ENCODE measurements around the gene SCAPER.
"Not testable (repeated sequence)": the region's sequence is repeated elsewhere in the genome, so short reads cannot be mapped to it uniquely, and the experiment has no call there.

SCAPER gene

DNA sequence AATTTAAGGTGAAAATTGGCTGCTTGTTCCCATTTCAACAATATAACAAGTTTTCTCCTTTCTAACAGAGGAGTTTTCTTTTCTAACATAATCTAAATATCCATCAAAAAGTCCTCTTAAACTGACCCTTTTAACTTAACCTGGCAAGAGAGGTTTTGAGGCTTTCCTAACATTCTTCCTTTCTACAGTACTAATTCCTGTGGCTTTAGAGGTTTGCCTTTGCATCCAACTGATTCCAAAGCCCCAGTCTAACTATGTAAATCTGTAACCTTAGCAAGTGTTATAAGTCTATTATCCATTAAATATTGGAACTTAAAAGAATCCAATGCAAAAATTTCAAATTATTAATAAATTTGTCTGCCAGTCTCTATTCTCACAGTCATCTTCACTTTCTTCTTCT is 434.4 kb downstream of the SCAPER start:
- DNase-seq = no peak

DNA sequence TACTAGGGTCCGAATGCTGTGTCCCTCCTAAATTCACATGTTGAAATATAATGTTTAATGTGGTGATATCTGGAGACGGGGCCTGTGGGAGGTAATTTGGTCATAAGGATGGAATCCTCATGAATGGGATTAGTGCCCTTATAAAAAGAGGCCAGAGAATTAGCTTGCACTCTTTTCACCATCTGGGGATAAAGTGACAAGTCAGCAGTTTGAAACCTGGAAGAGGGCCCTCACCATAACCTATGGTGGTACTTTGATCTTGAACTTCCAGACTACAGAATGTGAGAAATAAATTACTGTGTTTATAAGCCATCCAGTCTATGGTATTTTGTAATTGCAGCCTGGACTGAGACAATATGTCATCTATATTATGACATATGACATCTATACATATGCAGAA is 436.4 kb downstream of the SCAPER start:
- no peak for DNase-seq

DNA sequence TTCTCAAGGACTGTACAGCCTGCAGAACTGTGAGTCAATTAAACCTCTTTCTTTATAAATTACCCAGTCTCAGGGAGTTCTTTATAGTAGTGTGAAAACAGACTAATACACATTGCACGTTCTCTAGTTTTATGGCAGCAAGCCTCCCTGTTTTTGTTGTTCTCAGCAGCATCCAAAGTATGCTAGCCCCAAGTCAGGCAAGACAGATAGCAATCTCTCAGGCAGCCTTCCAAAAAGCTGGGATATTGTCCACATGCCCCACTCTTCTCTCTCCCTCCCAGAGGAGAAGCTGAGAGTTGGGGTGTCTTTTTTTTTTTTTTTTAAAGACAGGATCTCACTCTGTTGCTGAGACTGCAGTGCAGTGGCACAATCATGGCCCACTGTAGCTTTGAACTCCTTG is 438.0 kb downstream of the SCAPER start:
- DNase-seq = no peak

DNA sequence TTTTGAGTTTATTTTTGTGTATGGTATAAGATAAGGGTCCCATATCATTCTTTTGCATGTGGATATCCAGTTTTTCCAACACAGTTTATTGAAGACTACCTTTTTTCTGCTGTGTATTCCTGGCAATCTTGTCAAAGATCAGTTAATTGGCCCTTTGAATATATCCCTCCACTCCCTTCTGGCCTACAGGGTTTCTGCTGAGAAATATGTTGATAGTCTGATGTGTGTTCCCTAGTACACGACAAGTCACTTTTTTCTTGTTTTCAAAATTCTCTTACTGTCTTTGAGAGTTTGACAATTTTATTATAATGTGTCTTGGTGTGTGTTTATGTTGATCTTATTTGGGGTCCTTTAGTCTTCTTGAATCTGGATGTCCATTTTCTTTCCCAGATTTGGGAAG is 439.4 kb downstream of the SCAPER start:
- DNase-seq = no peak

DNA sequence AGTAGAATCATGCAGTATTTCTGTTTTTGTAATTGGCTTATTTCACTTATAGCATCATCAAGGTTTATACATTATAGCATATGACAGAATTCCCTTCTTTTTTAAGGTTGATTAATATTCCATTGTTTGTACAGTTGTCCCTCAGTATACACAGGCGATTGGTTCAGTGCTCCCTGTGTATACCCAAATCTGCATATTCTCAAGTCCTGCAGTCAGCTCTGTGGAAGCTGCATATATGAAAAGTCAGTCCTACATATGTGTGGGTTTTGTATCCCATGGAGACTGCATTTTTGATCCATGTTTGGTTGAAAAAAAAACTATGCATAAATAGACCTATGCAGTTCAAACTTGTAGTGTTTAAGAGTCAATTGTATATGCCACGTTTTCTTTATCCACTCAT is 440.9 kb downstream of the SCAPER start:
- DNase-seq = no peak

DNA sequence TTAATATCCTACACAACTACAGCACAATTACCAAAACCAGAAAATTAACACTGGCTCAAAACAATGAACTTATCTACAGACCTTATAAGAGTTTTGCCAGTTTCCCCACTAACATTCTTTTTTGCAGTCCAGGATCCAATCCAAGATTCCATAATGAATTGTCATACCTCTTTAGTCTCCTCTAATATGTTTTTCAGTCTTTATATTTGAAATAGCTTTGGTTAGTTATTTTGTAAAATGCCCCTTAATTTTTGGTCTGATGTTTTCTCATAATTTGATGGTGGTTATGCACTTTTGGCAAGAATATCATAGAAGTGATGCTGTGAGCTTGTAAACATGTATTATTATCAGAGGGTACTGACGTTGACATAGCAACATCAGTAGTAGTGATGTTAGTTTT is 444.3 kb downstream of the SCAPER start:
- no peak for DNase-seq

DNA sequence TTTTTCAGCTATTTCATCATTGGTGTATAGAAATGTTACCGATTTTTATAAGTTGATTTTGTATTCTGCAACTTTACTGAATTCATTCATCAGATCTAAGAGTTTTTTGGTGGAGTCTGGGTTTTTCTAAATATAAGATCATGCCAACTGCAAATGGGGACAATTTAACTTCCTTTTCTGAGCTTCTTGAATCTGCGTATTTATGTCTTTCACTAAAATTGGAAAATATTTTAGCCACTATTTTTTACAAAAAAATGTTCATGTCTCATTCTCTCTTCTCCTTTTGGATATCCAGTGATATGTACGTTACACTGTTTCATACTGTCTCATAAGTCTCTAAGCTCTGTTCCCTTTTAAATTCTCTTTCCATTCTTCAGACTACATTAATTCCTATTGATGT is 444.8 kb downstream of the SCAPER start:
- no peak for DNase-seq

DNA sequence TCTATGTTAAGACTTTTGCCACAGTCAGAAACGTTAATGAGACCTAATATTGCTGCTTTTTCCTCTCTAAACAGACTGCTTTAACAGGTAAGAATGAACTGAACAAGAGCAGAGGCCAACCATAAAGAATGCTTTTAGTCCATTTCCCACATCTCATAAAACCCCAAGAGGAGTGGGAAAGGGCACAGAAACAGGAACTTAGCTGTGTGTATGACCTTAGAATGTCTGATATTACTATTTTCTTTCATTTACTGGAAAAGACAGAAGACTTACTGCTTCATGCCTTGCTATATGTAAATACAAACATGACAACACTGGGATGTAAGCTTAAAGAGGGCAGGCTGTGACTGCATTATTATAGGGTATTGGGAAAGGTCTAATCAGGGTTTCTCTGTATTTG is 453.6 kb downstream of the SCAPER start:
- no peak for DNase-seq

DNA sequence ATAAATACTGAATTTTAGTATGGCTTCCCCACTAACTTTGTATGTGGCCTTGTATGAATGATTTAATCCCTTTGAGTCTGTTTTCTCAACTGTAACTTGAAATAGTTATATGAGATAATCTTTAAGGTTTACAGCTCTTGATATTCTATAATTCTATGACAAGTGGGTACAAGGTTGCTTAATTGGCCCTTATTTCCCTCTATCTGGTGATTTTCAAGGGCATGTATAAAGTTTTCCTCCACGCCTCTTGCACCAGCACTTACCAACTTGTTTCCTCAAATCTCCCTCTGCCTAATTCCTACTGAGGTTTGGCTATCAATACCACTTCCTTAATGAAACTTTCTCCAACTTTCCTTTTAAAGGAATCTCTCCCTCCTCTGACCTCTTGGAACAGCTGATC is 455.7 kb downstream of the SCAPER start:
- DNase-seq = no peak

DNA sequence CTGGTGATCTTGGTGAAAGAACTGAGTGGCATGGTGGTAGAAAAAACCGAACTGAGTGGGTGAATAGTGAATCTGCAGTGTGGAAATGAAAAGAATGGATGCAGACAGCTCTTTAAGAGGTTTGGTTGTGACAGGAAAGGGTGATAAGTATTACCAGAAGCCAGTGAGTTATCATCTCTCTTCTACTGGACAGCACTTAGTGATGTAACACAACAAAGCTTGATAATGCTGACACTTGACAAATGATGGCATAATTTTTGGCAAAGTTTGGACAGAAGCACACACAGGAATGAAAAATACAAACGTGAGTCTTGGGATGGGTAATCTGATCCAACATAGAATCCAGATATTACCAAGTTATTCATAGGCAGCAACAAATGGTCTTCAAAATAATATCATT is 456.4 kb downstream of the SCAPER start:
- no peak for DNase-seq

DNA sequence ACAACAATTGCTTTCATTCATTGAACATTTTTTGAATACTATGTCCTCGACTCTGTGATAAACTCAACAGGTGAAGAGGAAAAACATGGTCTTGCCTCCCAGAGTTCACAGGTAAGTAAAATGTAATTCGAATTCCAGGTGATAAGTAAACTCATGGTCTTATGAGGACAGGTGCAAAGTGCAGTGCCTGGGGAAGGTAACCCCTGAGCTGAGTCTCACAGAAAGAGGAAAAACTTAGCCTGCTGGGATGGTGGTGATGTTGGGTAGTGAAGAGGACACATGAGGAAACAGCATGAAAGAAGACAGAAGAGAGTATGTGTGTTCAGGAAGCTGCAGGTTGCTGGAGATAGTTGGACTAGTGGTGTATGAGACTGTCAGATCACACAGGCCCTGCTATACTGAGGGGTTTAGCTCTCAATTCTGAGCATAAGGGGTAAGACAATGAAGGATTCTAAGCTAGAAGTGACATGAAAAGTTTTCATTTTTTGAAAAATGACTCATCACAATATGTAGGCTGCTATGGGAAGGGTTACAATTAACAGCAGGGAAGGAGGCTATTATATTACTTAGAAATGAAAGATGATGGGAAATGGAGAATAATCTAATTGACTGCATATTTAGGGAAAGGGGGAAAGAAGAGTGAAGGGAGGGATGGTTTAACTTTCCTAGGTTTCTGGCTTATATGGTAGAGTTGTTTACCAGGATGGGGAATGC is 457.3 kb downstream of the SCAPER start:
- no peak for DNase-seq

DNA sequence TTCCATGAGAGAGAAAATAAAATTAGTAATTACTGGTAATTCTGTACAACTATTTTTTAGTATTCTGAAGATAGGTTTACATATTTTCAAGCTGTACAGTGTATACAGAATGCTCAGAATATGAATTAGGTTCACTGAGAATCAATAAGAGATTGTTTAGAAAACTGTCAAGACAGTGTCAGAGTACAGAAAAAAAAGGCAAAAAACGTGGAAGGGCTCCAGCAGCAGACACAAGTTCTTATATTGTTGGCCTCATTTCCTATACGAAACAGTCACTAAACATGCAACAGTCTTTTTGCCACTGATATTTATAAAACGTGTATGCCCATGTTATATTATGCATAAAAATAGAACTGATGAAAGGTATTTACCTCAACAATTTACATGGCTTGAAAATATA is 464.7 kb downstream of the SCAPER start:
- no peak for DNase-seq

DNA sequence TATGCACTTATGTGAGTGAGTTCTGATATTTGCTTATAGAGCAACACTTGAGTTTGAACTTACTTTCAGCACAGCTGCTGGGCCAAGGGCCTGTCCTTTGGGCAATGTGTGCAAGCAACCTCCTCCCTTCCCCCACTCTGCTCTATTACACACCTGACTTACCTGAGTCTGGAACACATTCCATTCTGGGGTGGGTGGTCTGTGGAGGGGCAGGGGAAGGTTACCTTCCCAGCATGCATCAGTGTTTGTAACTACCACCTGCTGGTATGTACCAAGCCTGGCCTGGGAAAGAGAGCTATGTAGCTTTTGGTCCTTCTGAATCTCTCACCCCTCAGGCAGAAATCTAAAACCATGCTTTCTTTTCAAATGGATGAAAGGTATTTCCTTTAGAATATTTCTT is 465.6 kb downstream of the SCAPER start:
- DNase-seq = no peak

DNA sequence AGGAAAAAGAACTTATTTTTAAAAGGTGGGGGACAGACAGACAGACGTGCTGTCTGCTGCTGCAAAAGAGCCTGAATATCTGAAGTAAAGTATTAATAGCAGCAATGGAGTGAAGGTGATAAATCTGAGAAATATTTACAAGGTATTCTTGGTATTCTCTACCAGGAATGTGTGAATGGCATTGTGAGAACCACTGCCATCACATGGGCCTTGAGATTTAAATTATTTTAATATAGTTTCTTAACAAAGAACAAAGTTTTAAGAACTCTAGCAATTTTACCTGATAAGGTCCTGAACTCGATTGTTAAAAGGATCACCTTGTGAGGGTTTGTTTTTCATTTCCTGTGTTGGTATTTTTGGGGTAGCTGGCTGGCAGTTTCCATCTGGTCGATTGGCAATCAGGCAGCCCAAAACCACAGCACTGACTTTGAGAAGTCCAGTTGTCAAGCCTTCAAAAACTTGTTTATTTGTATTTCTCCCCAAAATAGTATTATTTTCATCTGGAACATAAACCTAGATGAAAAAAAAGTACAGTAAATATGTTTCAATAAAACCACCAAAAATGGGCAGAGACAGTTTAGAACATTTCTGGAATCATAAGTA is 471.2 kb downstream of the SCAPER start:
- DNase-seq = no peak

DNA sequence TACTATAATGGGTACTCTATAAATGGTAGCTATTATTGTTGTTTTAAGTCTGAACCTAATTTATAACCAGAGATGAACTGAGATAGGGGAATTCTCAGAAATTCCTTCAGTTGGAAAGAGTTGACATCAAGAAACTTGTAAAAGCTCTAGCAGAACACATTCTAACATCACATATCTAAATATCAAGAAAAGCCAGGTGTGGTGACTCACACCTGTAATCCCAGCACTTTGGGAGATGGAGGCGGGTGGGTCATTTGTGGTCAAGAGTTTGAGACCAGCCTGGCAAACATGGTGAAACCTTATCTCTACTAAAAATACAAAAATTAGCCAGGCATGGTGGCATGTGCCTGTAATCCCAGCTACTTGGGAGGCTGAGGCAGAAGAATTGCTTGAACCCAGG is 472.1 kb downstream of the SCAPER start:
- DNase-seq = not testable (repeated sequence)

DNA sequence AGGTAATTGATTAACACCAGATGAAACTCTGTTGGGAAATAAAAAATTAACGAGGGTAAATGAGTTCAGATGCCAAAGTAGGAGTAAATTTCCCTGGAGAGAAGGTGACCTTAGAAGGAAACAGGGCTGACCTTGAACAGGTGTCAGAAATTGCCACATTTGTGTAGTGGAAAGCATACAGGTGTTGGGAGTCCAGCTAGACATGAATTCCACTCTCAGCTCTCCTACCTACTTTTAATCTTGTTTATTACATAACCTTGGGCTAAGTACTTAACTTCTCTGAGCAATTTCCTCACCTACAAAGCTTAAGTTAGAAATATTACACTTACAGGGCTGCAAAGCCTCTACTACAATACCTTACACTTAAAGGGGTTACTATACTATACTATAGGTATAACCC is 472.5 kb downstream of the SCAPER start:
- DNase-seq = no peak

DNA sequence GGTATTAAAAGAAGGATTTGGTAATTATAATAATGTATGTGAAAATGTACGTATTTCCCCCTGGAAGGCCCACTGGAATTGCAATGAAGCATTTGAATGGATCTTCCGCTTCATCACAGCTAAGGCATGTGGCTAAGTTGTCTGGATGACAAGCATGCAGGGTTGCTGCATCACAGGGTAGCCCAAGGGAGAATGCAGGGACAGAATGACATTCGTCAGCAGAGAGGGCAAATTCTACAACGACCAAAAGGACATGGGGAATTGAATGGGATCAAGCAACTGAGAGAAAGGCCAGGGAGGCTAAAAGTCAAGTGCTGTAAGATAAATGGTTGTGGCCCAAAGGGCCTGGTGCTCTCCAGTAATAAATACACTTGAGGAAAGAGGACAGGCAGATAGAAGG is 473.2 kb downstream of the SCAPER start:
- DNase-seq = no peak

DNA sequence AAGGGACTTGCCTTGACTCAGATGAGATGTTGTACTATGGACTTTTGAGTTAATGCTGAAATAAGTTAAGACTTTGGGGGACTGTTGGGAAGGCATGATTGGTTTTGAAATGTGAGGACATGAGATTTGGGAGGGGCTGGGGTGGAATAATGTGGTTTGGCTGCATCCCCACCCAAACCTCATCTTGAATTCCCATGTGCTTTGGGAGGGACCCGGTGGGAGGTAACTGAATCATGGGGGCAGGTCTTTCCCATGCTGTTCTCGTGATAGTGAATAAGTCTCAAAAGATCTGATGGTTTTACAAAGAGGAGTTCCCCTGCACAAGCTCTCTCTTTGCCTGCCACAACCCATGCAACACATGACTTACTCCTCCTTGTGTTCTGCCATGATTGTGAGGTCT is 474.4 kb downstream of the SCAPER start:
- DNase-seq = not testable (repeated sequence)

DNA sequence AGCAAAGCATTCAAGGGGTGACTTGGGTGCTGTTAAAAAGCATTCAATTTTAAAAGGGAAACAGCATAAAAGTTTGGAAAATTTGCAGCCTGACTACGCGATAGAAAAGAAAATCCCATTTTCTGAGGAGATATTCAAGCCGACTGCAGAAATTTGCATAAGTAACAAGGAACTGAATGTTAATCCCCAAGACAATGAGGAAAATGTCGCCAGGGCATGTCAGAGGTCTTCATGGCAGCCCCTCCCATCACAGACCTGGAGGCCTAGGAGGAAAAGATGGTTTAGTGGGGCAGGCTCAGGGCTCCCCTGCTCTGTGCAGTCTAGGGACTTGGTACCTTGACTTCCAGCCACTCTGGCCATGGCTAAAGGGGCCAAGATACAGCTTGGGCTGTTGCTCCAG is 475.5 kb downstream of the SCAPER start:
- DNase-seq = no peak

DNA sequence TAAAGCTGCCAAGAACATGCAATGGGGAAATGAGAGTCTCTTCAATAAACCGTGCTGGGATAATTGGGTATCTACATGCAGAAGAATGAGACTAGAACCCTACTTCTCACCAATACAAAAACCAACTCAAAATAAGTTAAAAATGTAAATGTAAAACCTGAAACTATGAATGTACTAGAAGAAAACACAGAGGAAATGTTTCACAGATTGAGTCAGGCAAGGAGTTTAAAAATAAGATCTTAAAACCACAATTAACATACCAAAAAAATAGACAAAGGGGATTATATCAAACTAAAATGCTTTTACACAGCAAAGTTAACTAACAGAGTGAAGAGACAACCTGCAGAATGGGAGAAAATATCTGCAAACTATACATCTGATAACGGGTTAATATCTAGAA is 478.2 kb downstream of the SCAPER start:
- no peak for DNase-seq

DNA sequence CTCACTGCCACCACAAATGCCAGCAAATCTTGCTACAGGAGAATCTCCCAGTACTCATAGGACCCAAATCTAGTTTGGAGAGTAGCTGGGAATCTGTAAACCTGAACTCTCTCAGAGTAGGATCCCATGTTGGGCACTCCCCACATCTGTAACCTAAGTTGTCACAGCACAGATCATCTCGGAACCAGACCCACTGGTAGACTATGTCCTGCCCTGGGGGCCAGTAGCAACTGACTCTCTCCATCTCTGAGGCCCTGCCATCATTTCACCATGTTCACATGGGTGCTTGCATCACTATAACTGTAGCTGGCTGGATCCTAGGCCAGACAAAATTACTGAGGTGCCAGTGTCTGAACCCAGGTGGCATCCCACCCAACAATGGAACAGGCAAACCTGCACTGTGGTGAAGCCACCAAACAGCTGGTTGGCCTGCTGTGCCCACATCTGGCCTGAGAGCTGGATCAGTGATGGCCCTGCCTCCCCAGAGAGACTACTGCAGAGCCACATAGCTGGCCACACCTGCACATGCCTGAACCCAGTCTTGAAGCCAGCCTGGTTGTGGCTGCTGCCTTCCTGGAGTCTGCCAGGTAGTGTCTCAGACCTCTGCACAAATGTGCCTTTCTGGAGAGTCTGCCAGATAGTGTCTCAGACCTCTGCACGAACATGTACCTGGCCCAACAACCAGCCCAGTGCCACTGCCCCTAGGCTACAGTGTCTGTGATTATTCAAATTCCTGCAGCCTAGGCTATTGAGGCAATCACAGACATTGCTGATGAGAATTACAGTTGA is 486.6 kb downstream of the SCAPER start:
- no peak for DNase-seq

DNA sequence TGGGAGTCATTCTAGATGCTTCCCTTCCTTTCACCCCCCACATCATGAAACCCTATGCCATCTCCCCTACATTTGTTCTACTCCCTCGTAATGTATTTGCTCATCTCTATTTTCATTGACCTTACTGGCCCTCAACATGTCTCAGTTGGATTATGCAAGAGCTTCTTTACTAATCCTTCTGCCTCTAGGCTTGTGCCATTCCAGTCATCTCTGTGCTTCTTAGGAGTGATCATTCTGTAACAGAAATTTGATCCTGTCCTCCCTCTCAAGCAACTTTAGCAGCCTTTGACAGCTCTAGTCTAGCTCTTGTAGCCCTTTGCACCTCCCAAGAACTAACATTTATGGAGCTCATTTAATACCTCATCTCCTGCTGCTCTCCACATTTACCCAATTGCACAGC is 503.9 kb downstream of the SCAPER start:
- no peak for DNase-seq

DNA sequence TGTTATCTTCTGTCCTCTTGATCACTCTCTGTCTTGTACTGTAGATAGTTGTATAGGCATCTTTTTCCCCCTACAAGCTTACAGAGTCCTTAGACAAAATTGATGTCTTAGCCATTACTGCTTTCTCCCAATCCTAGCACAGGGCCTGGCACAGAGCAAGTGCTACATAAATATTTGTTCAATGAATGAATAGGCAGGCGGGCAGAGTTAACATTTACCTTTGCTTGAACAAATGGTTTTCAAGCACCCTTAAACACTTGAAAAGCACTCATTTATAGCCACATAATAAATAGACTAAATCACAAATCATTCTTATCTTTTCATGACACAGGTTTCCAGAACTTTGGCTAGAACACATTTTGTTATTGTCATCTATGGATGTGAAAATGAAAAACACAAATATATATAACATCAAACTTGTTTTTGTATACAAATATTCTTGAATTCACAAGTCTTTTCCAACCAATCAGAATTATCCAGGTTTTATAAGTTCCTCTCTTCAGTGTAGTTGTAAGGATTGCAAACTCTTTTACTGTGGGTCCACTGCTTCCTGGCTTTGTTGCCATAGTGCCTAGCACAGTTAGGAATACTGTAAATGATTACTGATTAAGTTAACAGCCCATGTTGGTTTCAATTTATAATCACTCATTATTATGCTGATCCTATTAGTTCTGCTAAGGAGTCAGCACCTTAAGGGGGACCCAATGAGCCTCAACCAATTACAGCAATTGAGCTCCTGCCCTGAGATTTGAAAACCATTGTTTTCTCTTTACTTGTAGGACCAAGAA is 506.6 kb downstream of the SCAPER start:
- DNase-seq = no peak

DNA sequence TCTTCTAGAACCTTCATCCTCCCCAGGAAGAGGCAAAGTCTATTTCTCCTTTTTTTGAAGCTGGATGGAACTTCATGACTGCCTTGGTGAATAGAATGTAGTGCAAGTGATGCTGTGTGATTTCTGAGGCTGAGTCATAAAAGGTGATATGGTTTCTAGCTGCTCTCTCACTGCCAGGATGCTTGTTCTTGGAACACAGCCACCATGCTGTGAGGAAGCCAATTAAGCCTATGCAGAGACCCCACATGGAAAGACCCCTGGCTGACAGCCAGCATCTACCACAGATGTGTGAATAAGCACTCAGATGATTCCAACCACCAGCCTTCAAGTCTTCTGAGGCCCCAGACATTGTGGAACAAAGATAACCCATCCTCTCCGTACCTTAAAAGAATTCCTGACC is 511.5 kb downstream of the SCAPER start:
- no peak for DNase-seq
